HepG2 (cell line): ENCODE measurements around the gene SPSB2. TPM values are rescaled to one million over a fixed set of nuclear protein-coding genes. Genes with fewer than 3 reads are reported as not detected.
A peak's percentile ranks its signal among the peaks of the same experiment; 100 is the strongest.

Experiments used
- AFF4 ChIP-seq: sonication (generic); formaldehyde crosslinking; IDR thresholded peaks from 2 replicates; pipeline ENCODE4 v1.4.0; 2020; ENCODE audit warnings: missing genetic modification reagents
- GATA4 ChIP-seq: sonication (generic); IDR thresholded peaks from 2 replicates; pipeline ENCODE4 v1.6.1; 2016; ENCODE audit warnings: antibody characterized with exemption, low read depth, borderline replicate concordance
- NCOA2 ChIP-seq: sonication (generic); formaldehyde crosslinking; IDR thresholded peaks from 2 replicates; pipeline ENCODE4 v1.8.0; 2022; ENCODE audit warnings: inconsistent platforms
- PAWR ChIP-seq: sonication (generic); formaldehyde crosslinking; IDR thresholded peaks from 2 replicates; pipeline ENCODE4 v1.4.0; 2020; ENCODE audit warnings: missing genetic modification reagents, mild to moderate bottlenecking, borderline replicate concordance
- ZFP91 ChIP-seq: sonication (generic); formaldehyde crosslinking; IDR thresholded peaks from 2 replicates; pipeline ENCODE4 v1.9.0; 2022; ENCODE audit warnings: missing genetic modification reagents, mild to moderate bottlenecking, borderline replicate concordance
- ZNF441 ChIP-seq: sonication (generic); formaldehyde crosslinking; IDR thresholded peaks from 2 replicates; pipeline ENCODE4 v1.7.0; 2021; ENCODE audit warnings: missing genetic modification reagents, borderline replicate concordance
- ZNF574 ChIP-seq: sonication (generic); formaldehyde crosslinking; IDR thresholded peaks from 2 replicates; pipeline ENCODE4 v1.4.0; 2020; ENCODE audit warnings: missing genetic modification reagents
- ZNF761 ChIP-seq: sonication (generic); formaldehyde crosslinking; conservative IDR thresholded peaks from 2 replicates; pipeline ENCODE4 v1.4.0; 2020; ENCODE audit warnings: mild to moderate bottlenecking, missing genetic modification reagents
- polyA plus RNA-seq, 8 experiments: library from polyadenylated mRNA; depleted of rRNA in 3 of 8; stranded (reverse) in 7 of 8; unstranded in 1 of 8; fragments of >200 nt; fragmentation: Illumina TruSeq in 4 of 8; extraction: Trizol in 4 of 8; gene quantifications; 2 replicates each; pipeline versions ENCODE4 v1.2.1 to v1.2.3, GENCODE V29; 2011 to 2016; ENCODE audit warnings: low read depth in 4 of 8, missing spikeins in 1 of 8, mixed read lengths in 1 of 8; ENCODE audit not compliant: insufficient read depth in 1 of 8
- total RNA-seq, 5 experiments: library from RNA; depleted of rRNA; stranded (reverse); fragments of >200 nt; fragmentation: Illumina TruSeq; extraction: Trizol; gene quantifications; 2 replicates each; pipeline ENCODE4 v1.2.3, GENCODE V29; 2016; ENCODE audit warnings: low read depth in 1 of 5

SPSB2 gene
- total and polyA plus RNA-seq, 2 of the 13 experiments (the other 11 are each of a cell fraction or from before 2014, with no cell fraction given): 2.0 to 6.2 TPM

GRCh38 chr12:6828781-6829535 lies 44.1 kb downstream of the SPSB2 start (continued):
- TF ChIP-seq PAWR (CRISPR knock-in tag): no peak
- TF ChIP-seq ZNF574 (CRISPR knock-in tag): peak; percentile 46; the same call in 1 of the 2 replicates
- no peak for TF ChIP-seq NCOA2
- peak; percentile 40; the same call in 1 of the 2 replicates for TF ChIP-seq ZNF441 (CRISPR knock-in tag)
- peak; percentile 88; the same call in 1 of the 2 replicates for TF ChIP-seq ZFP91 (CRISPR knock-in tag)
- TF ChIP-seq GATA4: no peak
- no peak for TF ChIP-seq ZNF761 (CRISPR knock-in tag)
- no peak for TF ChIP-seq AFF4 (CRISPR knock-in tag)
